BJ (cell line): ENCODE data around the gene WDR64. TPM values are rescaled to one million over a fixed set of nuclear protein-coding genes. Genes with fewer than 3 reads are reported as not detected.

ENCODE experiments used
- CTCF ChIA-PET: fragments of 350-600 bp; formaldehyde crosslinking; extraction: SDS; loops from one replicate; lab custom pipeline; 2021; ENCODE audit warnings: antibody characterized with exemption, inconsistent platforms; lab: Yijun Ruan, JAX
- POLR2A ChIA-PET: fragments of 300-600 bp; sonication (Branson Sonifier 250); formaldehyde crosslinking; extraction: SDS; loops from one replicate; lab custom pipeline; 2021; ENCODE audit warnings: antibody characterized with exemption; lab: Charles Lee
- DNase-seq: peaks from one replicate; pipeline ENCODE4 v3.0.0-alpha.2; 2011; ENCODE audit warnings: low read depth
- H3K27me3 ChIP-seq: 2 replicates; pipeline ENCODE4 v1.6.0; 2011; ENCODE audit warnings: low read length; ENCODE audit not compliant: control insufficient read depth, insufficient read depth
- H3K36me3 ChIP-seq: 2 replicates; pipeline ENCODE4 v1.5.1; 2011; ENCODE audit warnings: low read length; ENCODE audit not compliant: control insufficient read depth, insufficient read depth
- H3K4me3 ChIP-seq: 2 replicates; pipeline ENCODE4 v1.5.1; 2011; ENCODE audit warnings: low read depth, mild to moderate bottlenecking, control low read depth, low read length
- polyA plus RNA-seq: library from polyadenylated mRNA; depleted of rRNA; stranded (reverse); fragments of >200 nt; gene quantifications from 2 replicates; pipeline ENCODE4 v1.2.3, GENCODE V29; 2011
- TF ChIP-seq, protein P1 (sequence below): IDR thresholded peaks from 2 replicates; pipeline ENCODE4 v1.5.1; 2011; ENCODE audit warnings: low read depth, mild to moderate bottlenecking, control low read depth, inconsistent platforms, low read length, moderate library complexity; ENCODE audit not compliant: insufficient read depth

WDR64 gene
- polyA plus RNA-seq, 1 experiment = not detected

DNA sequence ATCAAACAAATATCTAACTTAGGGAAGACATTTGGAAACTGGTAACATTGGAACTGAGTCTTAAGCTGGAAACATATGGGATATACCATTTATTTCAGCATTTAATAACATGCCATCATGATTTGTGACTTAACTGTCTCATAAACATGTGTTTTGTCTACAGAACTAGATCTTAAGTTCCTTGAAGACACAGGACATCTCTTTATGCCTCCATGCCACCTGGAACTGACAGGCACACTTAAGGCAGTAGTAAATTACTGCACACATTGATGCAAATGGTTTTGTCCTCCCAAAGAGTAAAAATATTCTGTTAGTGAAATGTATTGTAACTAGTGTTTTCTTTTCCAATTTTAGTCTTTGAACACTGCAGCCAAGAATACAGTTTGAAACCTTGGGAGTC is 194.3 kb downstream of the WDR64 start:
- no peak overlapping the region for H3K4me3 ChIP-seq
- ChIA-PET CTCF (interaction anchor here (0.8 to 2.2 kb wide), 3 partner anchors 8 to 236 kb away, joined by 3 to 7 read pairs (median 3); no protein-coding TSS in a partner anchor), POLR2A (no interaction called here)
- no peak for DNase-seq
- no peaks in the 10 kb centered on the region for H3K36me3 ChIP-seq
- H3K27me3 ChIP-seq = no peaks in the 10 kb centered on the region
- TF ChIP-seq, protein P1, sequence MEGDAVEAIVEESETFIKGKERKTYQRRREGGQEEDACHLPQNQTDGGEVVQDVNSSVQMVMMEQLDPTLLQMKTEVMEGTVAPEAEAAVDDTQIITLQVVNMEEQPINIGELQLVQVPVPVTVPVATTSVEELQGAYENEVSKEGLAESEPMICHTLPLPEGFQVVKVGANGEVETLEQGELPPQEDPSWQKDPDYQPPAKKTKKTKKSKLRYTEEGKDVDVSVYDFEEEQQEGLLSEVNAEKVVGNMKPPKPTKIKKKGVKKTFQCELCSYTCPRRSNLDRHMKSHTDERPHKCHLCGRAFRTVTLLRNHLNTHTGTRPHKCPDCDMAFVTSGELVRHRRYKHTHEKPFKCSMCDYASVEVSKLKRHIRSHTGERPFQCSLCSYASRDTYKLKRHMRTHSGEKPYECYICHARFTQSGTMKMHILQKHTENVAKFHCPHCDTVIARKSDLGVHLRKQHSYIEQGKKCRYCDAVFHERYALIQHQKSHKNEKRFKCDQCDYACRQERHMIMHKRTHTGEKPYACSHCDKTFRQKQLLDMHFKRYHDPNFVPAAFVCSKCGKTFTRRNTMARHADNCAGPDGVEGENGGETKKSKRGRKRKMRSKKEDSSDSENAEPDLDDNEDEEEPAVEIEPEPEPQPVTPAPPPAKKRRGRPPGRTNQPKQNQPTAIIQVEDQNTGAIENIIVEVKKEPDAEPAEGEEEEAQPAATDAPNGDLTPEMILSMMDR = no peak

DNA sequence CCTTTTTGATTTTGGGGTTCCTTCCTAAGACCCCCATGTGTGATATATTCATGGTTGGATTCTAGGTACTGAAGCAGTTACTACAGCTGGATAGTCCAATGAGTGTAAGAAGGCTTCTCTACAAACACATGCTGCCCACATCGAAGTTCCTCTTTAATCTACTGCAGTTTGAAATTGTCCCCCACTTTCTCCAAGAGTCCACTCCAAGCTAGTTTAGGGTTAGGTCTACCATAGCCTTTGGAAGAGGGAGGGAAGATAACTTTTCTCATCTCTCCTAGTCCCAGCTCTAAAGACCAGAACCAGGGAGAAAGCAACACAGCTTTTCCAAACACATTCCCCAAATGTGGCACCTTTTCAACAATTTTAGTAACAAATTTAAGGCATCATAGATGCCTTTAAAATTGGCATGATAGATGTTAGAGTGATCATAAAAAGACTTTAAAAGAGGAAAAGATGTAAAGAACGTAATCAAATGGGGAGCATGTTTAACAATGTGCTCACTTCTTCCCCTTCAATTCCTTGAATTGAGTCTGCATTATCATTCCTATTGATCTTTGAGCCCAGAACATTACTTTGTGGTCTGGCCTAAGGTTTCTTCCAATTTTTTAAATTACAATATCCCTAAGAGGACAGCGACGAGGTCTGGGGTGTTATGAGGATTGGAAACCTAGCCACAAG is 194.9 kb downstream of the WDR64 start:
- POLR2A ChIA-PET = no interaction called here
- CTCF ChIA-PET = interaction anchor here (0.7 to 1.6 kb wide), 10 partner anchors 8 to 265 kb away, joined by 3 to 8 read pairs (median 4); partner anchors contain the start of gene MAP1LC3C
- no peak for DNase-seq
- TF ChIP-seq, protein P1 = no peak
- H3K36me3 ChIP-seq = no peaks in the 10 kb centered on the region
- H3K4me3 ChIP-seq = peak overlapping the region; percentile 75
- no peaks in the 10 kb centered on the region for H3K27me3 ChIP-seq

DNA sequence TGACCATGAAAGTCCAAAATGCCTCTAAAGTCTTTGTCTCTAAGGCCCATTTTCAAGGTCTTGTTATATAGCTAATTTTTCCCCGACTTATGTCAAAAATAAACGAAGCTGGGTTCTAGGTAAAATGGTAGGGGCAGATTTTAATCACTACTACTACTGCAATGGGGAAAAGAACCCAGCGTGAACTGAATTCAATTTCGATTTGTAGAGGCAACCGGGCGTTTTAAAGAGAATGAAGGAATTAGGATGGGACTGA is 195.4 kb downstream of the WDR64 start:
- TF ChIP-seq, protein P1 = no peak
- Histone ChIP-seq H3K4me3 (peak overlapping the region; percentile 75), H3K27me3 (no peaks in the 10 kb centered on the region), H3K36me3 (no peaks in the 10 kb centered on the region)
- ChIA-PET CTCF (interaction anchor here (0.7 to 1.6 kb wide), 10 partner anchors 8 to 265 kb away, joined by 3 to 8 read pairs (median 4); partner anchors contain the start of gene MAP1LC3C), POLR2A (no interaction called here)
- DNase-seq = no peak

DNA sequence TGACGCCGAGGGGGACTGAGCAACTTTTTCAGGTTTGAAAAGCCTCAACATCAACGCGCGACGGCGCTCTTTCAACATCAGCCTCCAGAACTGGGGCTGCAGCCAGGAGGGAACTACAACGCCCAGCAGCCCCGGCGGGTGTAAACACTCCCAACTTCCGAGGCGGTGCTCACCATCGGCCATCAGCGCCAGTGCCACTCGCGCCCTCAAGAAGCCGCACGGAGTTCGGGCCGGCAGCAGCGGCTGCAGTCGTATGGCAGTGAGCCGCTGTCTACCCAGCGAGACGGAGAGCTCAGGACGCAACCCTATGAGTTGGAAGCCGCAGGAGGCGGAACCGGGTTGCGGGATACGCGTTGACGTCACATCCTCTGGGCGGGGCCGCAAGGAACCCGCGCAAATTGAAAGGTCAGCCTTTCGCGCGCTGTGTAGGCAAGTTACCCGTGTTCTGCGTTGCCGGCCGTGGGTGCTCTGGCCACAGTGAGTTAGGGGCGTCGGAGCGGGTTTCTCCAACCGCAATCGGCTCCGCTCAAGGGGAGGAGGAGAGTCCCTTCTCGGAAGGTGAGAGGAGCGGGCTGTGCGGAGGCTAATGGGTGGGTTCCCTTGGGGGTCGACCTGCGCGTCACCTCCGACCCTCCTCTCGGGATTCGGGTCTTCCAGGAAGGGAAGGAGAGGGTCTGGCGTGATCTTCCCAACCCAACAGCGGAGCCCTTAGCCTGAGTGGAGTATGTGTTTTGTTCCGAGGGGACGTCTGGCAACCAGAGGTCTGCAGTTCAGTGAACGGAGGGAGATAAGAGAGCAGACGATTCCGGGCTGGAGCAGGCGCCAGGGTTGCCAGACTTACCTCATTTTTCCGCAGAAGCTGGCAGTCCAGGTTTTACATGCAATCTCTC is 196.0 kb downstream of the WDR64 start, which contains the start of gene EXO1:
TSS of gene EXO1 (plus strand) at position 409 of the 890 bp plus-strand sequence. CDS start 2,222 bp downstream, outside the sequence.
- DNase-seq = peak; percentile 68
- Histone ChIP-seq H3K36me3 (no peaks in the 10 kb centered on the region), H3K27me3 (no peaks in the 10 kb centered on the region), H3K4me3 (peak within 1 kb of the TSS; percentile 75)
- ChIA-PET POLR2A (no interaction called here), CTCF (interaction anchor here (0.7 to 1.6 kb wide), 10 partner anchors 9 to 266 kb away, joined by 3 to 8 read pairs (median 4); partner anchors contain the start of gene MAP1LC3C)
- TF ChIP-seq, protein P1 = peak; percentile 47; the same call in 1 of the 2 replicates
